Activated T-helper 1 cell treated with anti-CD3 and anti-CD28 coated beads, Interleukin-2, amount 50 U/mL, for 16 hours (primary cell): ENCODE results near the gene TGFBR3.
"Not testable (repeated sequence)": the region's sequence is repeated elsewhere in the genome, so short reads cannot be mapped to it uniquely, and the experiment has no call there.

Experiments used
- DNase-seq, 2 donors: peaks; one replicate each; pipeline ENCODE4 v3.0.0-alpha.2; 2020; ENCODE audit warnings: low read depth in 1 of 2, low spot score in 1 of 2

TGFBR3 gene

GRCh38 chr1:91884459-91885212 lies 1.3 kb downstream of the TGFBR3 start:
- no peak for DNase-seq

GRCh38 chr1:91883470-91883869 lies 2.5 kb downstream of the TGFBR3 start:
- DNase-seq = no peak

- DNase-seq = no peak
Observed at GRCh38 chr1:91881280-91881679, 4.7 kb downstream of the TGFBR3 start.

- no peak for DNase-seq
Observed at GRCh38 chr1:91879733-91880132, 6.2 kb downstream of the TGFBR3 start.

GRCh38 chr1:91877574-91878208 lies 8.3 kb downstream of the TGFBR3 start:
- DNase-seq = no peak

GRCh38 chr1:91876781-91877573 lies 9.0 kb downstream of the TGFBR3 start:
- DNase-seq = no peak

- DNase-seq = peak in 1 of 2 donors; percentile 15
Observed at GRCh38 chr1:91876040-91876470, 9.9 kb downstream of the TGFBR3 start.

- DNase-seq = no peak
Observed at GRCh38 chr1:91874167-91874566, 11.8 kb downstream of the TGFBR3 start.

- DNase-seq = no peak
Observed at GRCh38 chr1:91872559-91873081, 13.3 kb downstream of the TGFBR3 start.

- DNase-seq = no peak
Observed at GRCh38 chr1:91872000-91872399, 14.0 kb downstream of the TGFBR3 start.

- DNase-seq = no peak
Observed at GRCh38 chr1:91870322-91870721, 15.6 kb downstream of the TGFBR3 start.

GRCh38 chr1:91866425-91866824 lies 19.5 kb downstream of the TGFBR3 start:
- no peak for DNase-seq

- DNase-seq = no peak
Observed at GRCh38 chr1:91864017-91864700, 21.8 kb downstream of the TGFBR3 start.

- no peak for DNase-seq
Observed at GRCh38 chr1:91863498-91863897, 22.5 kb downstream of the TGFBR3 start.

- DNase-seq = no peak
Observed at GRCh38 chr1:91862120-91862519, 23.8 kb downstream of the TGFBR3 start.

GRCh38 chr1:91857557-91858239 lies 28.3 kb downstream of the TGFBR3 start:
- DNase-seq = no peak

GRCh38 chr1:91856996-91857395 lies 29.0 kb downstream of the TGFBR3 start:
- DNase-seq = no peak

- DNase-seq = no peak
Observed at GRCh38 chr1:91854852-91855534, 31.0 kb downstream of the TGFBR3 start.

- DNase-seq = no peak
Observed at GRCh38 chr1:91853397-91853796, 32.6 kb downstream of the TGFBR3 start.

- DNase-seq = not testable (repeated sequence)
Observed at GRCh38 chr1:91852011-91852410, 33.9 kb downstream of the TGFBR3 start.
